ENCODE results near the gene FBLN5.
"Not testable (repeated sequence)": the region's sequence is repeated elsewhere in the genome, so short reads cannot be mapped to it uniquely, and the experiment has no call there.

The FBLN5 gene

GRCh38 chr14:91872517-91873470, 74.7 kb downstream of the FBLN5 start:
- H3K27ac ChIP-seq = no peak overlapping the region
- no peaks in the 10 kb centered on the region for H3K9me3 ChIP-seq (ENCODE audit: low read depth, low read length)
- TF ChIP-seq FOXP2 (optimal IDR thresholded peaks at IDR 0.05; ENCODE audit: control extremely low read depth, extremely low read length, insufficient read depth) (no peak), EZH2 (IDR thresholded peaks at IDR 0.05) (no peak), POLR2AphosphoS5 (IDR thresholded peaks at IDR 0.05; ENCODE audit: borderline replicate concordance, low read depth, low read length) (no peak)
- no peaks in the 10 kb centered on the region for H3K36me3 ChIP-seq (ENCODE audit: insufficient read depth, low read length)
- H3K4me3 ChIP-seq = no peak overlapping the region
- no peak for DNase-seq (ENCODE audit: low read depth, low spot score)
- no peak overlapping the region for H3K9ac ChIP-seq (ENCODE audit: insufficient read length)

- no peak for TF ChIP-seq POLR2AphosphoS5 (IDR thresholded peaks at IDR 0.05; ENCODE audit: borderline replicate concordance, low read depth, low read length)
- TF ChIP-seq EZH2 (IDR thresholded peaks at IDR 0.05) = no peak
- no peak overlapping the region for H3K27ac ChIP-seq
- H3K9ac ChIP-seq (ENCODE audit: insufficient read length) = no peak overlapping the region
- no peaks in the 10 kb centered on the region for H3K9me3 ChIP-seq (ENCODE audit: low read depth, low read length)
- no peak overlapping the region for H3K4me3 ChIP-seq
- DNase-seq (ENCODE audit: low read depth, low spot score) = no peak
- H3K36me3 ChIP-seq (ENCODE audit: insufficient read depth, low read length) = no peaks in the 10 kb centered on the region
Measured at GRCh38 chr14:91872011-91872501, 75.4 kb downstream of the FBLN5 start.

DNA sequence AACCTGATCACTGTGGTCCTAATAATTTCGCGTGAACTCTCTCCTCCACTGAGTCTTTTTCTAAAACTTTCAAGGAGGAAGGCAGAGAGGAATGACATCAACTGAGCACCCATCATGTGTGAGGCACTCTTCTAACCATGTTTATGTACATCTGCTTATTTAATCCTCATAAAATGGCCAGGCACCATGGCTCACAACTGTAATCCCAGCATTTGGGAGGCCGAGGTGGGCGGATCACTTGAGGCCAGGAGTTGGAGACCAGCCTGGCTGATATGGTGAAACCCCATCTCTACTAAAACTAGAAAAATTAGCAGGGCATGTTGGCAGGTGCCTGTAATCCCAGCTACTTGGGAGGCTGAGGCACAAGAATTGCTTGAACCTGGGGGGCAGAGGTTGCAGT, 76.1 kb downstream of the FBLN5 start:
- not testable (repeated sequence) for H3K36me3 ChIP-seq (ENCODE audit: insufficient read depth, low read length); H3K4me3 ChIP-seq; H3K27ac ChIP-seq; DNase-seq (ENCODE audit: low read depth, low spot score); H3K9me3 ChIP-seq (ENCODE audit: low read depth, low read length); H3K9ac ChIP-seq (ENCODE audit: insufficient read length)

DNA sequence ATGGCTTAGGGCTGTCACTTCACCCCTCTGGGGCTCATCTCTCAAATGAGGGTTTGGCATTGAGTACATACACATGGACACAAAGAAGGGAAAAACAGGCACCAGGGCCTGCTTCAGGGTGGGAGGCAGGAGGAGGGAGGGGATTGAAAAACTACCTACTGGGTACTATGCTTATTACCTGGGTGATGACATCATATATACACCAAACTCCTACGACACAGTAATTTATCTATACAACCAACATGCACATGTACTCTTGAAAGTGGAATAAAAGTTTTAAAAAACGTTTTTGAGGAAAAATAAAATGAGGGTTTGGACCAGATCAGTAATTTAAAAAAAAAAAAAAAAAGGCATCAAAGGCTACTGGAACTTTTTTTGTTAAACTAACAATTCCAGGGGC, 76.6 kb downstream of the FBLN5 start:
- DNase-seq (ENCODE audit: low read depth, low spot score) = no peak
- TF ChIP-seq FOXP2 (optimal IDR thresholded peaks at IDR 0.05; ENCODE audit: control extremely low read depth, extremely low read length, insufficient read depth) (no peak), EZH2 (IDR thresholded peaks at IDR 0.05) (no peak), POLR2AphosphoS5 (IDR thresholded peaks at IDR 0.05; ENCODE audit: borderline replicate concordance, low read depth, low read length) (no peak)

GRCh38 chr14:91870001-91870400, 77.5 kb downstream of the FBLN5 start:
- TF ChIP-seq POLR2AphosphoS5 (IDR thresholded peaks at IDR 0.05; ENCODE audit: borderline replicate concordance, low read depth, low read length) (no peak), EZH2 (IDR thresholded peaks at IDR 0.05) (no peak), FOXP2 (optimal IDR thresholded peaks at IDR 0.05; ENCODE audit: control extremely low read depth, extremely low read length, insufficient read depth) (no peak)
- DNase-seq (ENCODE audit: low read depth, low spot score) = no peak
- Histone ChIP-seq H3K36me3 (ENCODE audit: insufficient read depth, low read length) (no peaks in the 10 kb centered on the region), H3K27ac (no peak overlapping the region), H3K9me3 (ENCODE audit: low read depth, low read length) (no peaks in the 10 kb centered on the region), H3K9ac (ENCODE audit: insufficient read length) (no peak overlapping the region), H3K4me3 (no peak overlapping the region)

More for the DNA sequence above, 76.6 kb downstream of the FBLN5 start:
- Histone ChIP-seq H3K9ac (ENCODE audit: insufficient read length) (no peak overlapping the region), H3K27ac (no peak overlapping the region), H3K36me3 (ENCODE audit: insufficient read depth, low read length) (no peaks in the 10 kb centered on the region), H3K4me3 (no peak overlapping the region), H3K9me3 (ENCODE audit: low read depth, low read length) (no peaks in the 10 kb centered on the region)

DNA sequence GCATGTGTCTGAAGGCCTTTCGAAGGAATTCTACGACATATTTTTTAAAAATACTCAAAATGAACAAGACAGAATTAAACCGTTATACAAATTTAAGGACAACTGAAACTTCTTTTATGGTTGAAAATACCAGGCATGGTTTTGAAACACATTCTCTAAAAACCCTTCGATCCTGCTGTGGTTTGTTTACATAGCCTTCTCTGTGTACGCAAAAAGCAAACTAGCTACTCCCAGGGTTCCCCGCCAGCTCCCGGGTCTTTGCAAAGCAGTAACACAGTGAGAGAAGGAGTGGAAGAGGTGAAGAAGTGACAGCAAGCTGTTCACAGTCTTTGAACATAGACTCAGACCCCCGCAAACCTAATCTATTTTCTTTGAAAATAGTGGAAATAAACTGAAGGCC, 77.9 kb downstream of the FBLN5 start:
- Histone ChIP-seq H3K36me3 (ENCODE audit: insufficient read depth, low read length) (no peaks in the 10 kb centered on the region), H3K9me3 (ENCODE audit: low read depth, low read length) (no peaks in the 10 kb centered on the region), H3K27ac (no peak overlapping the region), H3K9ac (ENCODE audit: insufficient read length) (no peak overlapping the region), H3K4me3 (no peak overlapping the region)
- DNase-seq (ENCODE audit: low read depth, low spot score) = no peak
- TF ChIP-seq FOXP2 (optimal IDR thresholded peaks at IDR 0.05; ENCODE audit: control extremely low read depth, extremely low read length, insufficient read depth) (no peak), POLR2AphosphoS5 (IDR thresholded peaks at IDR 0.05; ENCODE audit: borderline replicate concordance, low read depth, low read length) (no peak)

DNA sequence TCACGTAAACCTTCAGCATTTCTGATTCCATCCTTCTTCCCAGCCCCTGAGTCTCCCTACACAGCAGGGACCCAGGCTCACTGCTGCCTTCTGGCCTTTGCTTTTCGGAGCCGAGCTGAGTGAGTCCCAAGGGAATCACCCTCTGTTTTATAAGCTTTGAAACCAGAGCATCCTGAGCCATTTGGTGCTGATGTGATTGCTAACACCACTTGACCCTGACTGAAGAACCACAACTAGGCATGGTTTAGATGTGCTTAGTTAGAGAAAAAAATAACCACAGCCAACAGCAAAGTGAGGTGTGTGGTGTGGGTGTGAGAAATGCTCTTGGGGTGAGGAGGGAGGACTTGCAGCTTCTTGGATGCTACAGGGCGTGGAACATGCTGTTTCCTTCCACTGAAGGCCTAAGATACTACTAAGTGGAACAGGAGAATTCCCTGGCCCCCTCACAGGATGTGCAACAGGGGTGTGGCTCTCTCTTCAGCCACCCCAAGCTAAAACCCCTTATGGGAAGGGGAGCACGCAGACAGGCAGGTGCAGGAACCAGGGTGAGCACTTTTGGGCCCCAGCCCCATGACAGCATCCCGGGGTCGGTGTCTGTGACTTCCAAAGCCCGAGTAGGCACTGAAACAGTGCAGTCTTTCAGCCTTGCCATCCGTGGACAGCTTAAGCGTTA, 80.0 kb downstream of the FBLN5 start, which contains the start of gene TC2N:
TSS of gene TC2N (minus strand) at position 221 of the 673 bp plus-strand sequence. CDS start 53,767 bp downstream, outside the sequence.
- Histone ChIP-seq H3K36me3 (ENCODE audit: insufficient read depth, low read length) (no peaks in the 10 kb centered on the region), H3K4me3 (no peak within 1 kb of the TSS), H3K9me3 (ENCODE audit: low read depth, low read length) (no peaks in the 10 kb centered on the region), H3K27ac (no peak within 1 kb of the TSS), H3K9ac (ENCODE audit: insufficient read length) (no peak within 1 kb of the TSS)
- no peak for DNase-seq (ENCODE audit: low read depth, low spot score)
- TF ChIP-seq FOXP2 (optimal IDR thresholded peaks at IDR 0.05; ENCODE audit: control extremely low read depth, extremely low read length, insufficient read depth) = no peak
- no peak for TF ChIP-seq EZH2 (IDR thresholded peaks at IDR 0.05)
- TF ChIP-seq POLR2AphosphoS5 (IDR thresholded peaks at IDR 0.05; ENCODE audit: borderline replicate concordance, low read depth, low read length) = no peak

GRCh38 chr14:91866511-91867295, 80.8 kb downstream of the FBLN5 start:
- DNase-seq (ENCODE audit: low read depth, low spot score) = no peak
- H3K9ac ChIP-seq (ENCODE audit: insufficient read length) = no peak overlapping the region
- no peaks in the 10 kb centered on the region for H3K9me3 ChIP-seq (ENCODE audit: low read depth, low read length)

More at GRCh38 chr14:91866511-91867295, 80.8 kb downstream of the FBLN5 start:
- Histone ChIP-seq H3K36me3 (ENCODE audit: insufficient read depth, low read length) (no peaks in the 10 kb centered on the region), H3K27ac (no peak overlapping the region), H3K4me3 (no peak overlapping the region)
- TF ChIP-seq POLR2AphosphoS5 (IDR thresholded peaks at IDR 0.05; ENCODE audit: borderline replicate concordance, low read depth, low read length) (no peak), FOXP2 (optimal IDR thresholded peaks at IDR 0.05; ENCODE audit: control extremely low read depth, extremely low read length, insufficient read depth) (no peak), EZH2 (IDR thresholded peaks at IDR 0.05) (no peak)
